GM19463 (cell line): ENCODE data around the gene TCF12.
A peak's percentile ranks its signal among the peaks of the same experiment; 100 is the strongest.

Experiments
- ATAC-seq: cut with Tn5 transposase; IDR thresholded peaks from one replicate; pipeline ENCODE4 v1.9.1; 2021; ENCODE audit warnings: mild to moderate bottlenecking, moderate library complexity; ENCODE audit not compliant: unreplicated experiment

The TCF12 gene

DNA sequence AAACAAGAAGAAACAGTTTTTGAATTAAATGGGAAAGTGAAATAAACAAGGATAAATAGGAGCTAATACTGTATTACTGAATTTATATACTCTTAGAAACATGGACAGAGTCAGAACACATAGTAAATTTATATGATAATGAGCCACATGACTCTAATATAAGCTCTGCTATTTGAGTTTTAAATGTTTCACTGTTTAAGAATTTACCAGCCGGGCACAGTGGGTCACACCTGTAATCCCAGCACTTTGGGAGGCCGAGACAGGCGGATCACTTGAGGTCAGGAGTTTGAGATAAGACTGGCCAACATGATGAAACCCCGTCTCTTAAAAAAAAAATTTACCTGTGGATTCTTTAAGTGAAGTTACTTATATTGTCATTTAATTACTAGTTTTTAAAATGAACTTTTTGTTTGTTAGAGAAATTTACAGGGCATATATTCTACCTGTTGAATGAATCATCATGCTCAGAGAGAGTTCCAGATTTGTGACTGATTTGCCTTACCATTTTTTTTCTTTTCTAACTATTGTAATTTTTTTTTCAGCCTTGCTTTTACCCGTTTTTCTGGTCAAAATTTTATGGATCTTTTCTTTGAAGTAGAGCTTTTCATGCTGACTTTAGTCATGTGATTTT is 125.7 kb downstream of the TCF12 start:
- ATAC-seq = no peak

DNA sequence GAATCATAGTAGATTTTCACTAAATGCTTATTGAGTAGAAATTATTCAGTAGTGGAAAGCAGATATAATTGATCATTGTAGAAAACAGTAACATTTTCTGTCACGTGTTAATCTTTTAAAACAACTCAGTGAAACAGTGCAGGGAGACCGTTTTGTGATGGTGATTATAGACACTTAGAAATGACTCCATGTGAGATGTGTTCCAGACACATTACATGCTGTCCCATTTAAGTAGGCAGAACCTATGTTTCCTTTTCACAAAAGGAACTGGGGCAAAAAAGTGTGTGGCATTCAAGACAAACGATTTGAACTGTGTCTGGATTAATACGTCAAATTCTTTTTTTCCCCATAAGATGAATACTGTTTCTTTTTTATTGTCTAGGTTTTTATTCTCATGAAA is 126.5 kb downstream of the TCF12 start:
- ATAC-seq = no peak

DNA sequence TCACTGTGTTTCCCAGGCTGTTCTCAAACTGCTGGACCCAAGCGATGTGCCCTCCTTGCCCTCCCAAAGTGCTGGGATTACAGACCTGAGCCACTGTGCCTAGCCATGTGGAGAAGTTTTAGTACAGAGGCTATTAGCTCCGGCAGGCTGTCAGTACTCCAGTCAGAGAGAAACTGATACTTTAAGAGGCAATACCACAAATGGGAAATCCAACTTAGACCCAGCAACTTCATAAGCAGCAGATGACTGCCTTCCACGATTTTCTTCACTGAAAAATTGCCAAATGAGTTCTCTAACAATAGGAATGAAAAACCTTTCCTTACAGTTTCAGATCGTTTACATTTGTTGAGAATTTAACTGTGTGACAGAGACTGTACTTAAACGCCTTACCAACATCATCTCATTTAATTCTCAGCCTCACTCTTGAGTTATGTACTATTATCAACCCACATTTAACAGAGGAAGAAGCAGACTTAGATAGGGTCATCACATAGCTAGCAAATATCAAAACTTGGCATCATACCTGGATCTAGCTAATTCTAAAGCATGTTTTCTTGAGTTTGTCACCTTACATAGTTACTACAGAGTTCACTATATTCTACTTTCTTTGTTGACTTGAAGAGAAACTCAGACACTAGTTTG is 127.4 kb downstream of the TCF12 start:
- ATAC-seq = peak; percentile 97

DNA sequence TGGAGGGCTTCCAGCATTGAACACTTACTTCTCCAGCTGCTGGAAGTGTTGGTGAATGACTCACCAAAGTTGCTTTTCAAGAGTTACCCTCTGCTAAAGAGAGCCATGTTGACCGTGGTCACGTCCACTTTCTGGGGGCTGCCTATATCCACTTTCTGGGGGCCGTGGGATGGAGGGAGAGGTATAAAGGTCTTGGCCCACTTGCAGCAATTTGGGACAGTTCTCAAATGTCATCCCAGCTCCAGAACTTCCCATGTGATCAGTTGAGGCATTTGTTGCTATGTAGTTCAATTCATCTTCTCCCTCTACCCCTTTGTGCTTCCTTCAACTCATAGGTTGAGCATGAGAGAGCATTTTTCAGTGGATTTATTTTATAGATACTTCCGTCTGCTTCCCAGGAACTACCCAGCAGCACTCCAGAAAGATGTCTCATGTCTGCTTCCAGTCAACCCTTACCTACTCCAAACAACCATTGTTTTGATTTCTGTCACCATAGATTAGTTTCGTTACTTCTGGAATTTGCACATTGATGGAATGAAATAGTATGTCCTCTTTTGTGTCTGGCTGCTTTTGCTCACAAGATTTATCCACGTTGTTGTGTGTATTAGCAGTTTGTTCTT is 130.6 kb downstream of the TCF12 start:
- no peak for ATAC-seq

DNA sequence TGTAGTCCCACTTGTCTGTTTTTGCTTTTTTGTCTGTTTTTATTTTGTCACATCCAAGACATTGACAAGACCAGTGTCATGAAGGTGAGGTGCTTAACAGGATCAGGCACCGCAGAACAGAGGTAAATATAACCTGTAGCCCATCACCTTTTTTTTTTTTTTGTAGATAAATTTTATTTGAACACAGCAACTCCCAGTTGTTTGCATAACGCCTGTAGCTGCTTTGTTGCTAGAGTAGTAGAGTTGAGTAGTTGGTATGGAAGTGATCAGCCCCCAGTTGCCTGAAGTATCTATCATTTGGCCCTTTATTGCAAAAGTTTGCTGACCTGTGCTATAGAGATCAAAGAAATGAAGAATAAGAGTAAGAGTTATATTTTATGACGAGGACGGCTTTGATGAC is 135.0 kb downstream of the TCF12 start:
- no peak for ATAC-seq

DNA sequence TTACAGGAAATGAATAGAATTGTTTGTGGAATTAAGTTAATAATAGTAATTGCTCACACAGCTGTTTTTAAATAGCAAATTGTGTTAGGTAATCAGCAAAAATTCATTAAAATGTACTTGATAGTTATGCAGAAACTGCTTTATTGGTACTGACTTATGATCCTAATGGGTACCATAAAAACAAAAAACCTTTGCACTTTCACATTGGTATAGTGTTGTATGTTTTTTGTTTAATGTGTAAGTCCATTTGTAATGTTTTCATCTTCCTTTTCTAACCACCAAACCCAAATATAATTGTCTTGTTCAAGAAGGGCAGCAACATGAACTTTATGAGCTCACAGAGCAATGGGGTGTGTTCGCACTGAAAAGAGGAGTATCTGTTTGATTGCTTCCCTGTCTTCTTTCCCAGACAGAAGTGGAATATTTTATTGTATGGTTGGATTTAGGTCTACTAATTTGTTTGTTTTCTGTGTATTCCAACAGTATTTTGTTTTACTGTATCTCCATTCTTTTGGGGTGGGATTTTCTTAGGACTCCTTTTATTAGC is 135.8 kb downstream of the TCF12 start:
- ATAC-seq = no peak

DNA sequence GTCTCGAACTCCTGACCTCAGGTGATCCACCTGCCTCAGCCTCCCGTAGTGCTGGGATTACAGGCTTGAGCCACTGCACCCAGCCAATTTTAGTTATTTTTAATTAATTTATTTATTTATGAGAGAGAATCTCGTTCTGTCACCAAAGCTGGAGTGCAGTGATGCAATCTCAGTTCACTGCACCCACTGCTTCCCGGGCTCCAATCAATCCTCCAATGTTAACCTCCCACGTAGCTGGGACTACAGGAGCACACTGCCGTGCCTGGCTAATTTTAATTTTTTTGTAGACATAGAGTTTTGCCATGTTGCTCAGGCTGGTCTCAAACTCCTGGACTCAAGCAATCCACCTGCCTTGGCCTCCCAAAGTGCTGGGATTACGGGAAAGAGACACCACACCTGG is 137.9 kb downstream of the TCF12 start:
- no peak for ATAC-seq

DNA sequence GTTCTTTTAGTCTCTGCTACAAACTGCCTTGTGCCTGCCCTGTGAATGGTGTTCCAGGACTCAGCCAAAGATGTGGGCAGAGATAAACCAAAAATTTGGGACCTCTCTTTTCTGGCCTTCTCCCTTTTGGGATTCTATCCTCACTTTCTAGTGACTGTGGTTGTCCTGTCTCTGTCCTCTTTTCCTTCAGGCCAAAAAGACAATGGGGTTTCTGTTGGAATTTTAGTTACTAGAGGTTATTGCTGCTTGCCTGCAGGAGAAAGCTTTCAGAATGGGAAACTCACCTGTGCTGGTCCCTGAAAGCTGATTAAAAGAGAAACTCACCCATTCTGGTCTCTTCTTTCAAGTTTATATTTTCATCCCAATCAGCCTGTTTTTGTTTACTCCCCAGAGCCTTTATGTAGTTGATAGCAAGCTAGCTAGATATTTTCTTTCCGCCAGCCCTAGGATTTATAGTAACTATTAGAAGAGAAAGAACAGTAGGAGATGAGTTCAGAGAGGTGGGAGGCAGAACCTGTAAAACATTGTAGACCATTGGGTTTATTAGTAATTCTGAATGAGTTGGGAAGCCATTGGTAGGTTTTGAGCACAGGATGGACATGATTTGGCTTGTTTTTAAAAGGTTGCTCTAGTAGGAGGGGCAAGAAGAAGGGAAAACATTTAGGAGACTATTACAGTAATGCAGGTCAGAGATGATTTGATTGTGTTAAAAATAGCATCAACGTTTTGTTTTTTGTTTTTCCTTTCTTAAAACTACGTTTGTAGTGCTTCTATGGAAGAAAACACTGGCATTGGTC is 138.9 kb downstream of the TCF12 start:
- no peak for ATAC-seq

DNA sequence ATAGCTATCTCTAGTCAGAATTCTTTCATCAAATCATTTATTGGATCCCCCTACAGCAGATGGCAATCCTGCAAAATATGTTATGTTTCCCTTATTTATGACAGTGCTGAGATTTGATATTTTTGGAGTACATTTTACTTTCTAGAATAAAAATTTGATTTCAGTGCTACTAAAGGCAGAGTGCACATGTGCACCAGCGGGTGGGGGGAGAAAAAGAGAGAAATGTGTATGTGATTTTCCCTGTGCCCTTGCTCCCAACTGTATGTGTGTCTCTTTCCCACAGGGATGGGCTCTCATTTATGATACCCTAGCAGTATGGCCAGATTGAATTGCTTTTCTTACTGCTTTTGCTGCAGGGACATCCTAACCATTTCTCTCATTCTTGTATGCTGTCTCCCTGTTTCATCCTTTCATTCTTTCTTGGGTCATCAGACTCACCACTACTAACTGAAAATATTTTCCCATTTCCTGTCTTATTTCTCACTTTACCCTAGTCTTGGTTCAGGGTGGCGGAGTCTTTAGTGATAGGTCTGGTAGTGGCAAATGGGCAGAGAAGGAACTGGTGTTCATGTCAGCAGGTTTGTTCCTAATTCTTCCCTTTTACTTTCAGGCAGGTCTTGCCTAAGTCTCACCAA is 140.7 kb downstream of the TCF12 start:
- ATAC-seq = no peak

DNA sequence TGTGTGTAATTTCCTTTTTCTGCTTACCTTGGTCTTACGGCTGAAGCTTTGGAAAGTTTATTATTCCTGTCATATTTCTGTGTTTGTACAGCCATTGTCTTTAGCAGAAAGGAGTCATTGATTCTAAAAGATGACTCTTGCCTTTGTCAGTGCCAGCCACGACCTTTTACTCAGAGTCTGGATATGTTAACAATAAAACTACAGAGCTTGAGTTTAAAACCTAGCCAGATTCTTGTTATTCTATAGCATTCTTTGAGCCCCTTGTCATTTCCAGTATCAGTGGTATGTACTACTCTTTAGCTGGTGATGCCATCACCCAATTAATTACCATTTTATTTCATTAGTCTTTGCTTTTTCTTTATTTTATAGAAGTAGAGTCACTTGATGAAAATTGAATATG is 142.4 kb downstream of the TCF12 start:
- ATAC-seq = no peak

DNA sequence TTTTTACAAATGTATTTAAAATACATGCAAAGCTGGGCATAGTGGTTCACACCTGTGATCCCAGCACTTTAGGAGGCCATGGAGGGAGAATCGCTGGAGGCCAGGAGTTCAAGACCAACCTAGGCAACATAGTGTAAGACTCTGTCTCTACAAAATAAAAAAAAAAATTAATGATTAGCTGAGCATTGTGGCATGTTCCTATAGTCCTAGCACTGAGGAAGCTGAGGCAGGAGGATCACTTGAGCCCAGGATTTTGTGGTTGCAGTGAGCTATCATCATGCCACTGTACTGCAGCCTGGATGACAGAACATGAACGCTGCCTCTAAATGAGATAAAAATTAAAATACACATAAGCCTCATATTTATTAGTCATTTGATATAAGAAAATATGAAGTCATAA is 142.8 kb downstream of the TCF12 start:
- ATAC-seq = no peak

DNA sequence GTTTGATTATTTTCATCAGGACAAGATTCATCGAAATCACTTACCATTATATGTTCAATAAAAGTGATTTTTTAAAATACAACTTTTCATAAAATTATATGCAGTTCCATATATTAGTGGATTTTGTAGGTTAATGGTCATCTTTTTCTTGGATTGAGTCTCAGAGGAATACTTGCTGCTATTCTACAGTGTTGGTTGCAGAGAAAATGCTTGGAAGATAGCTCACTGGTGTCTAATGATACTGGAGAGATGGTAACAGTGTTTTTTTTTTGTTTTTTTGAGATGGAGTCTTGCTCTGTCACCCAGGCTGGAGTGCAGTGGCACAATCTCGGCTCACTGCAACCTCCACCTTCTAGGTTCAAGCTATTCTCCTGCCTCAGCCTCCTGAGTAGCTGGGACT is 143.3 kb downstream of the TCF12 start:
- no peak for ATAC-seq

DNA sequence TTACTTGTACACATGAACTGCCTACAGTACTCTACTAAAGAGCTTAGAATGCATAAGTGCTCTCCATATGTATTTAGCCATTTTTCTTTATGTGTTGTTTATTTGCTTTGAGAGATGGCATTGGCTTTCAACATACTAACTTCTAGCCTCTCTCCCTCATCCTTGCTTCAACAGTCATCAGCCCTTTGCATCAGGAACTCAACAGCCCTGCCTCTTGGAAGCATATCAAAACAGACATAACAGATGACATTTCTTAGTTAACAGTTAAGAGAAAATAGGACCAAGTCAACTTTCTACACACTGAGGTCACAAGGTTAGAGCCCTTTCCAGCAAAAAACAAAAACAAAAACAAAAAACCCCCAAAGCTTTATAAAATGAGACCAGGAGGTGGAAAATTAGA is 145.6 kb downstream of the TCF12 start:
- no peak for ATAC-seq

DNA sequence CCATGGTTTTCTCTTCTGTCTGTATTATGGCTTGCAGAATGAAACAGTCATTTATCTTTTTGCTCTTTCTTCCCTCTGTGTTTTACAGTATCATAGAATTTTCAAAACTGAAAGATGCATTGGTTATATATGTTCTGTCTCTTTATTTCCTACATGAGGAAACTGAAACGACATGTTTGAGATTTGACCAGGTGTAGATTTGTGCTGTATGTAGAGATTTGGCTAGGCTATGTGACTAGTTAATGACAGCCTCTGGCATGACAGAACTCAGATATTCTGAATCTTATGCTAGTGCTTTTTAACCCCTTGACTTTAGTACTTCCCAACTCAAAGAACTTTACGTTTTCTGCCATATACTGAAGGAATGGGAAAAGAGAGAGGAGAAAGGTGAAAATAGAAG is 151.0 kb downstream of the TCF12 start:
- ATAC-seq = no peak

DNA sequence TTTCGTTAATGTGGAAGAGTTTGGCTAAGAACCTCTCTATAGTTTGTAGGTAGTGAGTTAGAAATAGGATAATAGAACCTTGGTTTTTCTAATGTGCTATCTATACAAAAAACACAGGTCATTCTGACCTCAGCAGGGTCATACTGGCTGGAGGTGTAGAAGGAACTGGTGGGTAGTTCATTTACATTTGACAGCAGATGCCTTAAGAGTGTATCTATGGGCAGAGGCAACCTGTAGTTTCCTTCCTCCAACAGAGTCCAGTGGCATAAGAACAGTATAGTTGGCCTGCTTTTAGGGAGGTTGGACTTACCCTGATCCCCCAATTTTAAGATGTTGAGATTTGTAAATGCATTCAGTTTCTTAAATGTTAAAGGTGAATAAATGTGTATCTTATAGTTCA is 152.2 kb downstream of the TCF12 start:
- no peak for ATAC-seq

DNA sequence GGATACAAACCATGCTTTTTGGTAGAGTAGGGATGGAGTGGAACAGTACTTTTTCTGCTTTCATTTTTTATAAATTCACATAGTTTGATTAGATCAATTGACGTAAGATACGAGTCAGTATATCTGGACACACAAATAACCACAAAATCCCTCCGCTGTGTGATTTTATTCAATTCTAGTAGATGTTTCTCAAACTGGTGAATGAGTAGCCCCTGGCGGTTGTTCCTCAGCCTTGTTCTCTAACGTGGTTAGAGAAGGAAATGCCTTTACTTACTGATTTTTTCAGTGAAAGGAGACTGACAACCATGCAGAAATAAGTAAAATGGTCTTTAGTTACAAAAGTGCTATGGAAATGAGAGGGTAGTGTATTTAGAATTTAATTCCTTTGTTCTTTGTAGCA is 161.0 kb downstream of the TCF12 start:
- no peak for ATAC-seq

DNA sequence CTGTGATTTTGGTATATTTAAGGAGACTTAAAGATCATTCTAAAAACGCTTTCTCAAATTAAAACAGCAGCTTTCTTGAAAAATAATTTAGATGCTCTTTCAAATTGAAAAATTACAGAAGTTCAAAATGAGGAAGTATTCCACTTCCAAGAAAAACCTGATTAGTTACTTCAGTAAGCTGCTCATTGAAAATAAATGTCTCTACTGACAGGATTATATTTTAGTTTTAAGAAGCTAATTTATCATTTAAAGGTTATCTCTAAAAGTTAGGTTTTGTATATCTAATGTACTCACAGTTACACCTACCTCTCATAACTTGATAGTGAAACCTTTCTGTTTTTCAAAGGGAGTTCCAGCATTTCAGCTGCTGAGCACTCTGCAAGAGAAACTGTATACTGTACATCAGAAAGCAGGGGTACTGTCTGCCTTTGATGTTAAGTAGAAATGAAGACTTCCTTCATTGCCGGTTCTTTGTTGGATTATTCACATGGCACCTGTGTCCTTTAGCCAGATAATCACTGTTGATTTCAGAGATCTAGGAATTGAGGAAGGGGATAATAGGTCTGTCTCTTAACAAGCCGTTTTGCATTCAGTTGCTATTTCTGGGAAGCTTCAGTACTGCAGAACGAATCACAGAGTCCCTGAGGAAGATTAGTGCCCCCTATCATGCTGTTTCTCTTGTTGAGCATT is 161.6 kb downstream of the TCF12 start:
- peak; percentile 66 for ATAC-seq

DNA sequence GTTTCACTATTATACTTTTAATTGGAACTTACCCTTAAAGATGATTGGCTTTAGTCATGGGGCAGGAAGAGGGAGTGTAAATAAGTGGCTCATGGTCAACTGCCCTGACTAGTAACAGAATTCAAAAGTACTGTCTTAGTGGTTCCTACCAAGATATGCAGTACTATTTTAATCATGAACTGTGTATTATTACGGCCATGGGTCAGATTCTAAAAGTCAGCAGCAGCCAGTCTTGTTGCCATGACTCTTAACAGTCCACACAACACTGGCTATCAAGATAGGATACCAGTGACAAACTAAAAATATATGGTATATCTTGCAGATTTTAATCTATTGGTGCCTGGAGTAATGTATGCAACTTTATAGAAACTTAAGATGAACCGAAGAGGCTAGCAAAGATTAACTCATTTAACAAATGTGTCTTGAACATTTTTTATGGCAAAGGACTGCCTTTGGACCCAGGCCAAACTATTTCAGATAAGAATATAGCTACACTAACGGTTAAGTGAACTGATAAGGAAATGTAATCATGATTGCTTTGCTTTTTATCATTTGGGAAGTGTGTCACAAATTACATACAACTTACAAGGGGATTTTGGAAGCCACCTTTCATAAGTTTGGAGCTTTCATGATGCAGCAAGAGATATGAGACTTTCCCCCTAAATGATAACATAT is 163.7 kb downstream of the TCF12 start:
- no peak for ATAC-seq

DNA sequence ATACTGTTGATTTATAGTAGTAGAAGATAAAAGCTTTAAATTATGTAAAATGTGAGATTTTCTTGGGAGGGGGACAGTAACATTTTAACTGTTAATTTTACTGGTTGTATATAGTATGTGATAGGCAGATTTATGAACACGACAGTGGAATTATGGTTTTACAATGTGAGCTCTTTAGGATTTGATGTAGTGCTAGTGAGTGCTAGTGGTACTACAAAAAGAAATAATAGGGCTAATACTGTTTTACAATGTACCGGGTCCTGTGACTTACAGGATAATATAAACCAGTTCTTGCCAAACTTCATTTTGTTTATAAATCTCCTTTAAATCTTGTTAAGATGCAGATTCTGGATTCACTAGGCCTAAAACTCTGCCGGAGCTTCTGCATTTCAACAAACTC is 165.7 kb downstream of the TCF12 start:
- ATAC-seq = no peak

DNA sequence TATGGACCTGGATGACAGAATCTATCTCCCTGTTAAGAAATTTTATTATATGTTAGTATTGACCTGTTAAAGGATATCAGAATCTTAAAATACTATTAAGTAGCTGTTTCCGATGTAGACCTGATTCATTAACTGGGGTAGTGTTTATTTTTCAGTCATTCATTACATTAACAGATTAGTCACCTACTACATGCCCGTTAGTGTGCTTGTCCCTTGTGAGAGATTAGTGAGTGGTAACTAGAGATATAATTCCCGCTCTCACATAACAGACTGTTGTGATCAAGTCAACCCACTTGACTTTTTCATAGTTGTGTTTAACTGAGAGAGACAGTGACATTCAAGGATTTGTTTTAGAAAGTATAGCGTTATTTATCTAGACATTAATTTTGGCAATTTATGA is 166.8 kb downstream of the TCF12 start:
- ATAC-seq = no peak
